H1 (cell line): ENCODE data around the gene ATP11A.

Experiments
- CREB1 ChIP-seq: IDR thresholded peaks from 2 replicates; pipeline ENCODE4 v1.6.1; 2012; ENCODE audit warnings: inconsistent platforms
- EP300 ChIP-seq, 2 experiments: IDR thresholded peaks; 1 replicate in 1 of 2; 2 replicates in 1 of 2; pipeline ENCODE4 v1.6.1; 2011 to 2012; ENCODE audit warnings: low read depth in 2 of 2, low read length in 2 of 2, mild to moderate bottlenecking in 2 of 2, borderline replicate concordance in 1 of 2, inconsistent platforms in 1 of 2, moderate library complexity in 1 of 2
- JUN ChIP-seq: IDR thresholded peaks from 2 replicates; pipeline ENCODE4 v1.6.1; 2011; ENCODE audit warnings: low read depth, mild to moderate bottlenecking, improper control_type of control experiment, low read length
- JUND ChIP-seq: IDR thresholded peaks from 2 replicates; pipeline ENCODE4 v1.6.1; 2011; ENCODE audit warnings: mild to moderate bottlenecking, improper control_type of control experiment, low read length
- MAFK ChIP-seq: IDR thresholded peaks from 2 replicates; pipeline ENCODE4 v1.6.1; 2012; ENCODE audit warnings: low read depth, mild to moderate bottlenecking, improper control_type of control experiment, low read length
- PHF8 ChIP-seq: fragments of 200-600 bp; sonication (generic); conservative IDR thresholded peaks from 2 replicates; pipeline ENCODE4 v1.7.1; 2012; ENCODE audit warnings: low read depth, mild to moderate bottlenecking, inconsistent platforms, low read length, moderate library complexity
- POLR2A ChIP-seq, 2 experiments: IDR thresholded peaks; 1 replicate in 1 of 2; 2 replicates in 1 of 2; pipeline ENCODE4 v1.6.1; 2011; ENCODE audit warnings: low read depth in 2 of 2, low read length in 2 of 2, mild to moderate bottlenecking in 2 of 2; ENCODE audit errors: control extremely low read depth in 1 of 2
- POLR2AphosphoS5 ChIP-seq: IDR thresholded peaks from 2 replicates; pipeline ENCODE4 v1.6.1; 2011; ENCODE audit warnings: low read depth, low read length
- TBP ChIP-seq: IDR thresholded peaks from 2 replicates; pipeline ENCODE4 v1.6.1; 2011; ENCODE audit warnings: low read depth, low read length, improper control_type of control experiment
- TEAD4 ChIP-seq: IDR thresholded peaks from 2 replicates; pipeline ENCODE4 v1.6.1; 2012; ENCODE audit warnings: low read depth, low read length, inconsistent platforms, mixed read lengths
- TF ChIP-seq, protein P1 (sequence below), 3 experiments: IDR thresholded peaks; 1 replicate in 2 of 3; 2 replicates in 1 of 3; pipeline versions ENCODE4 v1.5.1 to v1.6.1; 2011; ENCODE audit warnings: low read length in 3 of 3, mild to moderate bottlenecking in 3 of 3, inconsistent platforms in 2 of 3, low read depth in 1 of 3, moderate library complexity in 1 of 3; ENCODE audit not compliant: insufficient read depth in 1 of 3; ENCODE audit errors: control extremely low read depth in 1 of 3

DNA sequence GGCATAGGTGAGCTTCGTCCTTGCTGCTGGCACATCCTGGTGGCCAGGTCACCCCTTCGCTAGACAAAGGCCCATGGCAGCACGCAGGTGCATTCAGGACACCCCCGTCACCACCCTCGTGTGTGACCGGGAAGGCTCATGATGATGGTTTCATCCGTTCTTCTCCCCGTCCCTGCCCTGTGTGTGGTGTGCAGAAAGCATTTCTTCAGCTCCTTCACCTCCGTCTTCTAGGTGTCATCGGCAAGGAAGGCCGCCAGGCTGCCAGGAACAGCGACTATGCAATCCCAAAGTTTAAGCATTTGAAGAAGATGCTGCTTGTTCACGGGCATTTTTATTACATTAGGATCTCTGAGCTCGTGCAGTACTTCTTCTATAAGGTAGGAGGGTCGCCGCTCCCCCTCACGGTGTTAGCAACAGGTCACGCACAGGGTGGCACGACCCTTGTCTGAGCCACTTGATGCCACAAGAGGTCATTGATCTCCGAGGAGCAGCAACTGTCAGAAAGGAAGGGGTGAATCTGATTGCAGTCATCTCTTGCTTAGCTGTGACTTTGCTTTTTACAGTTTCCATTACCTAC, 168.2 kb downstream of the ATP11A start:
- TF ChIP-seq POLR2A (IDR thresholded peaks at IDR 0.05; ENCODE audit: control extremely low read depth in 1 of 2, low read depth in 2 of 2, low read length in 2 of 2) = no peak
- TF ChIP-seq POLR2AphosphoS5 = no peak
- TF ChIP-seq, protein P1, sequence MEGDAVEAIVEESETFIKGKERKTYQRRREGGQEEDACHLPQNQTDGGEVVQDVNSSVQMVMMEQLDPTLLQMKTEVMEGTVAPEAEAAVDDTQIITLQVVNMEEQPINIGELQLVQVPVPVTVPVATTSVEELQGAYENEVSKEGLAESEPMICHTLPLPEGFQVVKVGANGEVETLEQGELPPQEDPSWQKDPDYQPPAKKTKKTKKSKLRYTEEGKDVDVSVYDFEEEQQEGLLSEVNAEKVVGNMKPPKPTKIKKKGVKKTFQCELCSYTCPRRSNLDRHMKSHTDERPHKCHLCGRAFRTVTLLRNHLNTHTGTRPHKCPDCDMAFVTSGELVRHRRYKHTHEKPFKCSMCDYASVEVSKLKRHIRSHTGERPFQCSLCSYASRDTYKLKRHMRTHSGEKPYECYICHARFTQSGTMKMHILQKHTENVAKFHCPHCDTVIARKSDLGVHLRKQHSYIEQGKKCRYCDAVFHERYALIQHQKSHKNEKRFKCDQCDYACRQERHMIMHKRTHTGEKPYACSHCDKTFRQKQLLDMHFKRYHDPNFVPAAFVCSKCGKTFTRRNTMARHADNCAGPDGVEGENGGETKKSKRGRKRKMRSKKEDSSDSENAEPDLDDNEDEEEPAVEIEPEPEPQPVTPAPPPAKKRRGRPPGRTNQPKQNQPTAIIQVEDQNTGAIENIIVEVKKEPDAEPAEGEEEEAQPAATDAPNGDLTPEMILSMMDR (IDR thresholded peaks at IDR 0.05; ENCODE audit: control extremely low read depth in 1 of 3, insufficient read depth in 1 of 3, low read depth in 1 of 3, low read length in 3 of 3) = no peak
- TF ChIP-seq PHF8 = no peak
- no peak for TF ChIP-seq JUN
- TF ChIP-seq TEAD4 = no peak
- TF ChIP-seq EP300 (IDR thresholded peaks at IDR 0.05; ENCODE audit: borderline replicate concordance in 1 of 2, low read depth in 2 of 2, low read length in 2 of 2) = no peak
- no peak for TF ChIP-seq TBP
- TF ChIP-seq JUND = no peak
- no peak for TF ChIP-seq MAFK
- TF ChIP-seq CREB1 = no peak
